Natural killer cell (primary cell): ENCODE data around the gene HSD3B2. TPM values are rescaled to one million over a fixed set of nuclear protein-coding genes. Genes with fewer than 3 reads are reported as not detected.

Experiments
- ATAC-seq, 3 donors: fragments of 150-1000 bp in 2 of 3; fragments of 200-7000 bp in 1 of 3; cut with Tn5 transposase; 1 replicate in 1 of 3; 2 replicates in 2 of 3; pipeline ENCODE4 v1.10.0; 2021; ENCODE audit warnings: mild to moderate bottlenecking in 2 of 3, moderate library complexity in 2 of 3
- DNase-seq, 2 donors: peaks; one replicate each; pipeline versions ENCODE4 v3.0.0 to v3.0.0-alpha.2; 2013 to 2021; ENCODE audit warnings: mixed read lengths in 1 of 2
- H3K27ac ChIP-seq: one replicate; pipeline ENCODE4 v1.5.1; 2013; ENCODE audit warnings: mild to moderate bottlenecking, low read length
- H3K27me3 ChIP-seq: one replicate; pipeline ENCODE4 v1.6.1; 2013; ENCODE audit warnings: low read length; ENCODE audit not compliant: control insufficient read depth, insufficient read depth
- H3K36me3 ChIP-seq: one replicate; pipeline ENCODE4 v1.6.1; 2013; ENCODE audit warnings: low read length; ENCODE audit not compliant: control insufficient read depth, insufficient read depth
- H3K4me1 ChIP-seq: one replicate; pipeline ENCODE4 v1.6.1; 2013; ENCODE audit warnings: low read length; ENCODE audit not compliant: control insufficient read depth, insufficient read depth
- H3K4me3 ChIP-seq: one replicate; pipeline ENCODE4 v1.5.1; 2013; ENCODE audit warnings: low read length
- H3K9me3 ChIP-seq: one replicate; pipeline ENCODE4 v1.6.1; 2013; ENCODE audit warnings: low read length; ENCODE audit not compliant: control insufficient read depth, insufficient read depth
- H3K27ac Mint-ChIP-seq, 2 donors: one replicate each; pipeline ENCODE4 v1.8.0; 2022; ENCODE audit warnings: mild to moderate bottlenecking in 2 of 2, mixed read lengths in 2 of 2, moderate library complexity in 1 of 2
- H3K27me3 Mint-ChIP-seq, 2 donors: one replicate each; pipeline ENCODE4 v1.8.0; 2022; ENCODE audit warnings: low read depth in 2 of 2, mixed read lengths in 2 of 2
- H3K36me3 Mint-ChIP-seq: one replicate; pipeline ENCODE4 v1.8.0; 2022; ENCODE audit warnings: mixed read lengths
- H3K4me1 Mint-ChIP-seq, 2 donors: one replicate each; pipeline ENCODE4 v1.8.0; 2022; ENCODE audit warnings: mixed read lengths in 2 of 2
- H3K4me3 Mint-ChIP-seq: one replicate; pipeline ENCODE4 v1.8.0; 2022; ENCODE audit warnings: mild to moderate bottlenecking, moderate library complexity, mixed read lengths
- H3K9me3 Mint-ChIP-seq, 2 donors: one replicate each; pipeline ENCODE4 v1.8.0; 2022; ENCODE audit warnings: mixed read lengths in 2 of 2
- CTCF ChIP-seq: fragments of 200-600 bp; IDR thresholded peaks from one replicate; pipeline ENCODE4 v1.8.0; 2022; ENCODE audit warnings: antibody characterized with exemption
- WGBS: methylation state at CpG from one replicate; pipeline ENCODE4 v1.1.7; 2013; ENCODE audit warnings: missing lambda C conversion rate; ENCODE audit not compliant: insufficient coverage; 5-methylcytosine and 5-hydroxymethylcytosine counted together
- intact Hi-C: fragments of 100-400 bp; cut with micrococcal nuclease; formaldehyde crosslinking; loops from one replicate; pipeline ENCODE4 v1.14.2; 2022
- total RNA-seq, 4 donors: library from RNA; stranded (reverse); fragments of 120-200 nt in 1 of 4; gene quantifications; one replicate each; pipeline versions ENCODE4 v1.2.3 to v1.2.4, GENCODE V29; 2013 to 2022

The HSD3B2 gene
- total RNA-seq, 3 donors from 2014 or later (not counting 1 experiment from before 2014, with no cell fraction given): not detected

- Mint-ChIP-seq H3K4me1 (no peaks in the 10 kb centered on the region), H3K27me3 (peaks cover 2 to 19% of the 10 kb centered on the region in 2 donors), H3K4me3 (no peak overlapping the region), H3K36me3 (no peaks in the 10 kb centered on the region), H3K9me3 (peaks cover 0 to 12% of the 10 kb centered on the region in 2 donors), H3K27ac (no peak overlapping the region)
- DNase-seq: no peak
- no peaks in the 10 kb centered on the region for H3K9me3 ChIP-seq
- intact Hi-C loops: no loop called here
- 93% methylated on average over 3 of the region's 3 CpGs for WGBS
- no peaks in the 10 kb centered on the region for H3K4me1 ChIP-seq
- no peak overlapping the region for H3K4me3 ChIP-seq
- ATAC-seq: no peak
- H3K36me3 ChIP-seq: no peaks in the 10 kb centered on the region
- no peaks in the 10 kb centered on the region for H3K27me3 ChIP-seq
- no peak for TF ChIP-seq CTCF
- H3K27ac ChIP-seq: no peak overlapping the region
Observed at GRCh38 chr1:119391749-119392148, 23.2 kb upstream of the HSD3B2 start.

GRCh38 chr1:119394085-119394484 is 20.9 kb upstream of the HSD3B2 start:
- no peak for ATAC-seq
- WGBS: 92% methylated on average over 1 of the region's 1 CpG
- H3K36me3 Mint-ChIP-seq: no peaks in the 10 kb centered on the region

GRCh38 chr1:119396982-119397381 is 18.0 kb upstream of the HSD3B2 start:
- no peak overlapping the region for H3K4me3 ChIP-seq
- no peaks in the 10 kb centered on the region for H3K9me3 ChIP-seq
- Mint-ChIP-seq H3K4me3 (no peak overlapping the region), H3K27ac (no peak overlapping the region), H3K27me3 (peaks cover 0 to 2% of the 10 kb centered on the region in 2 donors), H3K9me3 (peaks cover 2 to 9% of the 10 kb centered on the region in 2 donors), H3K36me3 (no peaks in the 10 kb centered on the region), H3K4me1 (no peaks in the 10 kb centered on the region)
- no peaks in the 10 kb centered on the region for H3K27me3 ChIP-seq
- intact Hi-C loops: no loop called here
- H3K4me1 ChIP-seq: no peaks in the 10 kb centered on the region
- no peak overlapping the region for H3K27ac ChIP-seq
- ATAC-seq: no peak
- H3K36me3 ChIP-seq: no peaks in the 10 kb centered on the region
- no peak for DNase-seq
- TF ChIP-seq CTCF: no peak

More at GRCh38 chr1:119394085-119394484, 20.9 kb upstream of the HSD3B2 start:
- no peak for TF ChIP-seq CTCF
- H3K4me1 Mint-ChIP-seq: no peaks in the 10 kb centered on the region
- H3K36me3 ChIP-seq: no peaks in the 10 kb centered on the region
- H3K4me3 ChIP-seq: no peak overlapping the region
- H3K4me3 Mint-ChIP-seq: no peak overlapping the region
- intact Hi-C loops: no loop called here
- DNase-seq: no peak
- H3K27ac ChIP-seq: no peak overlapping the region
- H3K9me3 ChIP-seq: no peaks in the 10 kb centered on the region
- no peaks in the 10 kb centered on the region for H3K27me3 ChIP-seq
- peaks cover 2 to 10% of the 10 kb centered on the region in 2 donors for H3K9me3 Mint-ChIP-seq
- no peak overlapping the region for H3K27ac Mint-ChIP-seq
- no peaks in the 10 kb centered on the region for H3K4me1 ChIP-seq
- peaks cover 2 to 13% of the 10 kb centered on the region in 2 donors for H3K27me3 Mint-ChIP-seq

GRCh38 chr1:119397986-119398385 is 17.0 kb upstream of the HSD3B2 start:
- Mint-ChIP-seq H3K27me3 (peaks cover 0 to 2% of the 10 kb centered on the region in 2 donors), H3K36me3 (no peaks in the 10 kb centered on the region), H3K4me1 (no peaks in the 10 kb centered on the region), H3K27ac (no peak overlapping the region), H3K9me3 (peaks cover 2 to 12% of the 10 kb centered on the region in 2 donors), H3K4me3 (no peak overlapping the region)
- Histone ChIP-seq H3K36me3 (no peaks in the 10 kb centered on the region), H3K4me1 (no peaks in the 10 kb centered on the region), H3K27ac (no peak overlapping the region), H3K9me3 (no peaks in the 10 kb centered on the region), H3K4me3 (no peak overlapping the region), H3K27me3 (no peaks in the 10 kb centered on the region)
- no peak for TF ChIP-seq CTCF
- 81% methylated on average over 2 of the region's 3 CpGs for WGBS
- ATAC-seq (no peak), DNase-seq (no peak)
- intact Hi-C loops: no loop called here
